ENCODE measurements around the gene LRRC74A. TPM values are rescaled to one million over a fixed set of nuclear protein-coding genes. Genes with fewer than 3 reads are reported as not detected.

The LRRC74A gene
- total RNA-seq, 1 experiment from 2014 or later, result not detected

DNA sequence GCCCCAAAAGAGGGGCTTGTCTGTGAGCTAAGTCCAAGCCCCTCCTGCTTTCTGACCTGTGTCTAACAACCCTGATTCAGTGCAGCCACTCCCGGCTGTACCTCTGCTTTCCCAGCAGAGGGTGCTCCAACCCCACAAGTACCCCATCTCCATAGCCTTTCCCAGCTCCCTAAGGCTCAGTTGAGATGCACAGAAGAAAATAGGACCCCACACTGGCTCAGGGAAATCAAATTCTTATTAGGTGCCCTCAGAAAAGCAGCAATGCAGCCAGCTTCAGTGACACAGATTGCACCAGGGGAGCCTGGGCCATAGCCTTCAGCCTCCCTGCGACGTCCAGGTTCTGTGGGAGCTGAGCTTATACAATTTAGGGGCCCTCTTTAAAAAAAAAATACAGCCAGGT lies 49.9 kb downstream of the LRRC74A start:
- H3K27me3 Mint-ChIP-seq (ENCODE audit: unreplicated experiment), result peaks cover 24% of the 10 kb centered on the region
- H3K4me1 Mint-ChIP-seq (ENCODE audit: low read depth, unreplicated experiment), result no peaks in the 10 kb centered on the region
- BruUV-seq (replicated peaks), result no TSS peak
- intact Hi-C loops (cut with micrococcal nuclease; ENCODE audit: unreplicated experiment), result loop anchor here (1.0 to 2.0 kb wide), 4 partner anchors 71 to 275 kb away; no protein-coding TSS in a partner anchor
- no peaks in the 10 kb centered on the region for H3K9me3 Mint-ChIP-seq (ENCODE audit: low read depth, unreplicated experiment)
- no peak overlapping the region for H3K4me3 Mint-ChIP-seq (ENCODE audit: low read depth, unreplicated experiment)
- peak; percentile 71 for DNase-seq
- CTCF ChIA-PET, result interaction anchor here (0.6 to 3.3 kb wide), 17 partner anchors 10 to 440 kb away, joined by 3 to 63 read pairs (median 4); no protein-coding TSS in a partner anchor
- H3K36me3 Mint-ChIP-seq (ENCODE audit: insufficient read depth, unreplicated experiment), result no peaks in the 10 kb centered on the region
- TF ChIP-seq CTCF (IDR thresholded peaks at IDR 0.05; ENCODE audit: unreplicated experiment), result peak; percentile 73
- no peak overlapping the region for H3K27ac Mint-ChIP-seq (ENCODE audit: unreplicated experiment)

GRCh38 chr14:76877871-76878270 lies 51.7 kb downstream of the LRRC74A start:
- DNase-seq, result no peak
- CTCF ChIA-PET, result interaction anchor here (3.3 kb wide), 1 partner anchor 192 kb away, joined by 63 read pairs; no protein-coding TSS in a partner anchor
- Mint-ChIP-seq H3K4me1 (ENCODE audit: low read depth, unreplicated experiment) (no peaks in the 10 kb centered on the region), H3K9me3 (ENCODE audit: low read depth, unreplicated experiment) (no peaks in the 10 kb centered on the region), H3K36me3 (ENCODE audit: insufficient read depth, unreplicated experiment) (no peaks in the 10 kb centered on the region), H3K27me3 (ENCODE audit: unreplicated experiment) (peaks cover 16% of the 10 kb centered on the region), H3K4me3 (ENCODE audit: low read depth, unreplicated experiment) (no peak overlapping the region), H3K27ac (ENCODE audit: unreplicated experiment) (no peak overlapping the region)
- intact Hi-C loops (cut with micrococcal nuclease; ENCODE audit: unreplicated experiment), result loop anchor here (2.0 kb wide), 2 partner anchors 69 to 273 kb away; no protein-coding TSS in a partner anchor
- TF ChIP-seq CTCF (IDR thresholded peaks at IDR 0.05; ENCODE audit: unreplicated experiment), result no peak
- no TSS peak for BruUV-seq (replicated peaks)

- no peaks in the 10 kb centered on the region for H3K4me1 Mint-ChIP-seq (ENCODE audit: low read depth, unreplicated experiment)
- no peak for DNase-seq
- CTCF ChIA-PET, result no interaction called here
- no peak overlapping the region for H3K4me3 Mint-ChIP-seq (ENCODE audit: low read depth, unreplicated experiment)
- BruUV-seq (replicated peaks), result no TSS peak
- intact Hi-C loops (cut with micrococcal nuclease; ENCODE audit: unreplicated experiment), result no loop called here
- H3K27me3 Mint-ChIP-seq (ENCODE audit: unreplicated experiment), result peaks cover under 1% of the 10 kb centered on the region
- H3K27ac Mint-ChIP-seq (ENCODE audit: unreplicated experiment), result no peak overlapping the region
- no peak for TF ChIP-seq CTCF (IDR thresholded peaks at IDR 0.05; ENCODE audit: unreplicated experiment)
- no peaks in the 10 kb centered on the region for H3K9me3 Mint-ChIP-seq (ENCODE audit: low read depth, unreplicated experiment)
- H3K36me3 Mint-ChIP-seq (ENCODE audit: insufficient read depth, unreplicated experiment), result no peaks in the 10 kb centered on the region
Observed at GRCh38 chr14:76880449-76880848, 54.2 kb downstream of the LRRC74A start.

- H3K36me3 Mint-ChIP-seq (ENCODE audit: insufficient read depth, unreplicated experiment), result no peaks in the 10 kb centered on the region
- H3K4me3 Mint-ChIP-seq (ENCODE audit: low read depth, unreplicated experiment), result no peak overlapping the region
- CTCF ChIA-PET, result no interaction called here
- H3K9me3 Mint-ChIP-seq (ENCODE audit: low read depth, unreplicated experiment), result no peaks in the 10 kb centered on the region
- intact Hi-C loops (cut with micrococcal nuclease; ENCODE audit: unreplicated experiment), result no loop called here
- BruUV-seq (replicated peaks), result no TSS peak
- H3K4me1 Mint-ChIP-seq (ENCODE audit: low read depth, unreplicated experiment), result no peaks in the 10 kb centered on the region
- TF ChIP-seq CTCF (IDR thresholded peaks at IDR 0.05; ENCODE audit: unreplicated experiment), result no peak
- DNase-seq, result no peak
- H3K27me3 Mint-ChIP-seq (ENCODE audit: unreplicated experiment), result peaks cover 10% of the 10 kb centered on the region
- no peak overlapping the region for H3K27ac Mint-ChIP-seq (ENCODE audit: unreplicated experiment)
Observed at GRCh38 chr14:76881348-76881747, 55.1 kb downstream of the LRRC74A start.

All from Calu3 (cell line).